ENCODE data around the gene ENTPD7. TPM values are rescaled to one million over a fixed set of nuclear protein-coding genes. Genes with fewer than 3 reads are reported as not detected.

Gene ENTPD7
- total and polyA plus RNA-seq, 9 of the 15 experiments (the other 6 are each of a cell fraction or from before 2014, with no cell fraction given): 1.4 to 13.9 (median 8.5) TPM

GRCh38 chr10:99709480-99710229 lies 50.3 kb downstream of the ENTPD7 start (continued):
- peak; percentile 32 for TF ChIP-seq DACH1 (IDR thresholded peaks at IDR 0.05; ENCODE audit: partially characterized antibody)

GRCh38 chr10:99711129-99711719 lies 51.9 kb downstream of the ENTPD7 start:
- intact Hi-C loops (cut with micrococcal nuclease): loop anchor here (1.0 to 10.0 kb wide), 3 partner anchors 81 to 276 kb away; partner anchors contain the start of gene GOT1
- Histone ChIP-seq H3K9ac (ENCODE audit: insufficient read depth in 1 of 2, low read depth in 2 of 2, low read length in 2 of 2) (no peak overlapping the region), H3K9me3 (replicated peaks; ENCODE audit: control insufficient read depth, insufficient read depth, low read depth, low read length) (no peaks in the 10 kb centered on the region), H3K36me3 (ENCODE audit: control insufficient read depth, insufficient read depth, low read length) (peaks cover 40% of the 10 kb centered on the region; the same call in 2 of the 3 replicates), H3K4me3 (no peak overlapping the region), H3K9me1 (ENCODE audit: control insufficient read depth, insufficient read depth, low read length) (no peaks in the 10 kb centered on the region), H2AFZ (ENCODE audit: low read depth, low read length) (no peak overlapping the region), H3K27me3 (ENCODE audit: control insufficient read depth in 2 of 2, insufficient read depth in 2 of 2, low read length in 2 of 2) (no peaks in the 10 kb centered on the region), H3K27ac (ENCODE audit: extremely low read depth, low read depth, low read length) (no peak overlapping the region), H4K20me1 (replicated peaks; ENCODE audit: control insufficient read depth, insufficient read depth, low read length) (no peaks in the 10 kb centered on the region), H3K4me2 (ENCODE audit: insufficient read depth, low read length) (no peak overlapping the region), H3K79me2 (ENCODE audit: control insufficient read depth, insufficient read depth, low read length) (no peaks in the 10 kb centered on the region), H3K4me1 (replicated peaks in 1 of 2; ENCODE audit: control insufficient read depth in 2 of 2, insufficient read depth in 2 of 2, low read length in 2 of 2) (peaks cover 0 to 31% of the 10 kb centered on the region in 2 experiments; a peak in 3 of 5 replicates)
- no TSS peak for BruUV-seq (replicated peaks)
- peak; percentile 89 for ATAC-seq
- CTCF ChIA-PET (ENCODE audit: low intra/inter-chr PET ratio): interaction anchor here (0.6 to 1.9 kb wide), 2 partner anchors 81 to 151 kb away, joined by 3 to 9 read pairs; no protein-coding TSS in a partner anchor
- POLR2A ChIA-PET: no interaction called here
- peak; percentile 29 to 68 (median 38) for DNase-seq (ENCODE audit: extremely low read depth in 1 of 4, low spot score in 3 of 4)
- in situ Hi-C loops (cut with MboI): loop anchor here (5.0 to 25.0 kb wide), 3 partner anchors 94 to 274 kb away; partner anchors contain the start of gene GOT1
- FAIRE-seq: peak; percentile 78
- TF ChIP-seq RAD21 (CRISPR knock-in tag; conservative IDR thresholded peaks at IDR 0.05 in 1 of 2, IDR thresholded peaks at IDR 0.05 in 1 of 2): peak; percentile 72 to 81
- TF ChIP-seq SMC3 (conservative IDR thresholded peaks at IDR 0.05; ENCODE audit: insufficient read depth, low read depth, low read length): peak; percentile 64
- TF ChIP-seq RFX5 (IDR thresholded peaks at IDR 0.05; ENCODE audit: low read depth, low read length): 0 out of 2 replicates have a peak, but pooled peaks have one; percentile 45
- TF ChIP-seq HMGXB4 (CRISPR knock-in tag; IDR thresholded peaks at IDR 0.05): no peak
- peak; percentile 63 for TF ChIP-seq DEAF1 (CRISPR knock-in tag; IDR thresholded peaks at IDR 0.05)
- peak; percentile 50 to 74 (median 61) for TF ChIP-seq CTCF (IDR thresholded peaks at IDR 0.05 in 2 of 3, conservative IDR thresholded peaks at IDR 0.05 in 1 of 3; ENCODE audit: insufficient read depth in 2 of 3, low read depth in 1 of 3, low read length in 3 of 3)
- no peak for TF ChIP-seq PRPF4 (IDR thresholded peaks at IDR 0.05; ENCODE audit: insufficient read depth, low read depth, low read length, poor library complexity, severe bottlenecking)
- TF ChIP-seq ZNF316 (IDR thresholded peaks at IDR 0.05): peak; percentile 26; the same call in 1 of the 2 replicates
- no peak for TF ChIP-seq CBFB (CRISPR knock-in tag; IDR thresholded peaks at IDR 0.05)
